Peyer's patch (tissue), 4 donors: Measurements from ENCODE around the gene RNU1-2. TPM values are rescaled to one million over a fixed set of nuclear protein-coding genes. Genes with fewer than 3 reads are reported as not detected.
"Not testable (repeated sequence)": the region's sequence is repeated elsewhere in the genome, so short reads cannot be mapped to it uniquely, and the experiment has no call there.

Source experiments
- DNase-seq, 3 donors: peaks; one replicate each; pipeline ENCODE4 v3.0.0-alpha.2; 2017 to 2019
- H3K27ac ChIP-seq, 4 donors: fragments of 200-600 bp; sonication (generic); one replicate each; pipeline ENCODE4 v1.5.1; 2016 to 2019
- H3K27me3 ChIP-seq, 2 donors: fragments of 200-600 bp; sonication (generic); one replicate each; pipeline ENCODE4 v1.5.1; 2019
- H3K36me3 ChIP-seq, 3 donors: fragments of 200-600 bp; sonication (generic); one replicate each; pipeline ENCODE4 v1.5.1; 2016 to 2019
- H3K4me1 ChIP-seq, 4 donors: fragments of 200-600 bp; sonication (generic); one replicate each; pipeline ENCODE4 v1.5.1; 2016 to 2019
- H3K4me3 ChIP-seq, 4 donors: fragments of 200-600 bp; sonication (generic); 1 replicate in 3 of 4; 2 replicates in 1 of 4; pipeline ENCODE4 v1.5.1; 2016 to 2019; ENCODE audit warnings: mild to moderate bottlenecking in 1 of 4
- H3K9me3 ChIP-seq, 4 donors: fragments of 200-600 bp; sonication (generic); one replicate each; pipeline ENCODE4 v1.5.1; 2016 to 2019; ENCODE audit warnings: mild to moderate bottlenecking in 1 of 4
- POLR2A ChIP-seq, 2 donors: fragments of 450-650 bp; IDR thresholded peaks; one replicate each; pipeline ENCODE4 v1.5.1; 2017; ENCODE audit warnings: antibody characterized with exemption in 2 of 2, mild to moderate bottlenecking in 2 of 2, moderate library complexity in 2 of 2
- small RNA-seq, 2 donors: library from RNA; depleted of rRNA; stranded (forward); fragments of <200 nt; gene quantifications; one replicate each; pipeline ENCODE3, GENCODE V24; 2016
- total RNA-seq, 4 donors: library from RNA; depleted of rRNA; stranded (reverse); fragments of >200 nt; gene quantifications; one replicate each; pipeline ENCODE4 v1.1.0, GENCODE V29; 2016
- TF ChIP-seq, protein P1 (sequence below), 6 experiments: fragments of 450-650 bp in 4 of 6; fragments of 200-600 bp in 2 of 6; sonication (generic) in 1 of 6; IDR thresholded peaks; one replicate each; pipeline ENCODE4 v1.5.1; 2017 to 2019; ENCODE audit warnings: antibody characterized with exemption in 6 of 6, mild to moderate bottlenecking in 3 of 6, moderate library complexity in 1 of 6

Gene RNU1-2
- total RNA-seq, 4 donors from 2014 or later, result under 0.01 TPM

DNA sequence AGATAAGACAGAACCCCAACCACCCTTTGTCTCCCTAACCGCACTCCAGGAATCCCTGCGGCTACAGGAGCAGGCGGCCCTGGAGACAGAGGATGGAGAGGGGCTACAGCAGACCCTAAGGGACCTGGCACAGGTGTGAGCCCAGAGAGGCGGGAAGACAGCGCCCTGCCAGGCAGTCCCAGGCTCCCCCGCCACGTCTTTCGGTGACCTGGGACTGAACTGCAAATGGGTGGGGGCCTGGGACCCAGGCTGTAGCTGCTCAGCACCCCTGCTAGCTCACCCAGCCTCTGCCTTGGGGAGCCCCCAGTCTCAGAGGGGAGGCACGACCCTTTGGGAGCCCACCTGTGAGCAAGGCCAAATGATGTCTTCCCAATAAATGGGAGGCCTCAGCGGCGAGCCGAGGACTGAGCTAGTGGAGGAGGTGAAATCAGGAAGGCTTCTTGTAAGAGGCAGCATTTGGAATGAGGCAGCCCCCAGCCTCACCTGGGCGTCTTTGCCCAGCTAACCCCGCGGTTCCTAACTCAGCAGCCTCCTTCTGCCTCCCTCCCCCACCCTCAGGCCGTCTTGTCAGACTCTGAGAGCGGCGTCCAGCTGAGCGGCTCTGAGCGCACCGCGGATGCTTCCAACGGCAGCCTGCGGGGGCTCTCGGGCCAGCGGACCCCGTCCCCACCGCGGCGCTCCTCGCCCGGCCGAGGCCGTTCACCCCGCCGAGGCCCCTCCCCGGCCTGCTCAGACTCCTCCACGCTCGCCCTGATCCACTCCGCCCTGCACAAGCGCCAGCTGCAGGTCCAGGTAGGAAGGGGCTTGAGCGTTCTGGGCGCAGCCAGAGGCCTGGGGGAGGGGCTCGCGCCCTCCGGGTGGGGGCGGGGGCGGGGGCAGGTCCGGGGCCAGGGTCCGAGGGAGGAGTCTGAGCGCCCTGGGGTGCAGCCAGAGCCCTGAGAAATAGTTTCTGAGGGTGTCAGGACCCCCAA lies 42.9 kb downstream of the RNU1-2 start:
- H3K27ac ChIP-seq, result no peak overlapping the region
- DNase-seq, result no peak

DNA sequence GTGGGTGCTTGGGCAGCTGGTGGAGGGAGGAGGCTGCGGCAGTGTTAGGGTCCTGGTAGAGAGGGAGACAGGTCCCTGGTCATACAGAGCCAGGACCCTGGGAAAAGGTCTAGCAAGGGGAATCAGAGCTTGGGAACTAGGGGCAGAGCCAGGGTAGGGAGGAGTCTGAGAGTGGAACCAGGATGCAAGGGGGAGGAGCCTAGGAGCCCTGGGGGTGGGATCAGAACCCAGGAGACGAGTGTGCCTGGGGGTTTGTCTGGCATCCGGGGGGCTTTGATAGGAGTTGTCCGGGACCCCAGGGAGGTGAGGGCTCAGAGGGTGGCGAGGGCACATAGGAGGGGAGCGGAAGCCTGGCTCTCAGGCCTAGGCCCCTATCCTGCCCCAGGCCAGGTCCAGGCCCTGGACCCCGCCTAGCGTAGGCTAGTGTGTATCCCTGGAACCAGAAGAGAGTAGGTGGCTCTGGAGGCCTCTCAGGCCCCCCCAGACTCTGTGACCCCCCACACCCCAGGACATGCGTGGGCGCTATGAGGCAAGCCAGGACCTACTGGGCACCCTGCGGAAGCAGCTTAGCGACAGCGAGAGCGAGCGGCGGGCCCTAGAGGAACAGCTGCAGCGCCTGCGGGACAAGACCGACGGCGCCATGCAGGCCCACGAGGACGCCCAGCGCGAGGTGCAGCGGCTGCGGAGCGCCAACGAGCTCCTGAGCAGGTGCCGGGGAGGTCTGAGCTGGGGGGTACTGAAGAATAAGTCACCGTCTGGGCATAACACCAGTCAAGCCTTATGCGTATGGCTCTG lies 43.8 kb downstream of the RNU1-2 start:
- not testable (repeated sequence) for H3K4me3 ChIP-seq, H3K27me3 ChIP-seq, DNase-seq

More for the DNA sequence above, 42.9 kb downstream of the RNU1-2 start:
- H3K4me3 ChIP-seq, result no peak overlapping the region
- H3K9me3 ChIP-seq, result no peaks in the 10 kb centered on the region
- peaks cover 0 to 12% (median 0%) of the 10 kb centered on the region in 3 donors for H3K36me3 ChIP-seq
- no peak for TF ChIP-seq POLR2A (IDR thresholded peaks at IDR 0.05)
- TF ChIP-seq, protein P1, sequence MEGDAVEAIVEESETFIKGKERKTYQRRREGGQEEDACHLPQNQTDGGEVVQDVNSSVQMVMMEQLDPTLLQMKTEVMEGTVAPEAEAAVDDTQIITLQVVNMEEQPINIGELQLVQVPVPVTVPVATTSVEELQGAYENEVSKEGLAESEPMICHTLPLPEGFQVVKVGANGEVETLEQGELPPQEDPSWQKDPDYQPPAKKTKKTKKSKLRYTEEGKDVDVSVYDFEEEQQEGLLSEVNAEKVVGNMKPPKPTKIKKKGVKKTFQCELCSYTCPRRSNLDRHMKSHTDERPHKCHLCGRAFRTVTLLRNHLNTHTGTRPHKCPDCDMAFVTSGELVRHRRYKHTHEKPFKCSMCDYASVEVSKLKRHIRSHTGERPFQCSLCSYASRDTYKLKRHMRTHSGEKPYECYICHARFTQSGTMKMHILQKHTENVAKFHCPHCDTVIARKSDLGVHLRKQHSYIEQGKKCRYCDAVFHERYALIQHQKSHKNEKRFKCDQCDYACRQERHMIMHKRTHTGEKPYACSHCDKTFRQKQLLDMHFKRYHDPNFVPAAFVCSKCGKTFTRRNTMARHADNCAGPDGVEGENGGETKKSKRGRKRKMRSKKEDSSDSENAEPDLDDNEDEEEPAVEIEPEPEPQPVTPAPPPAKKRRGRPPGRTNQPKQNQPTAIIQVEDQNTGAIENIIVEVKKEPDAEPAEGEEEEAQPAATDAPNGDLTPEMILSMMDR (IDR thresholded peaks at IDR 0.05), result no peak
- no peaks in the 10 kb centered on the region for H3K4me1 ChIP-seq
- H3K27me3 ChIP-seq, result no peaks in the 10 kb centered on the region

DNA sequence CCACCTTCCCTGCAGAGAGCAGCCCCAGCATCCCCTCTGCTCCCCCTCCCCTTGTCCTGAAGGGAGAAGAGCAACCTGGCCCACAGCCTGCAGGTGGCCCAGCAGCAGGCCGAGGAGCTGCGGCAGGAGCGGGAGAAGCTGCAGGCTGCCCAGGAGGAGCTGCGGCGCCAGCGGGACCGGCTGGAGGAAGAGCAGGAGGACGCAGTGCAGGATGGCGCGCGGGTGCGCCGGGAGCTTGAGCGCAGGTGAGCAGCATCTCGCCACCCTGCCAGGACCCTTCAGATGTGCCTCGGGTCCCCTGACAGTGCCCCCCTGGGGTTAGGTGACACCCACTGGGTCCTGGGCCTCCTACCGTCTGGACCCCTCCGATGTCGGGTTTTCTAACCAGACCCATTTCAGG lies 48.3 kb downstream of the RNU1-2 start:
- no peak for TF ChIP-seq POLR2A (IDR thresholded peaks at IDR 0.05)
- TF ChIP-seq, protein P1 (IDR thresholded peaks at IDR 0.05), result no peak
- Histone ChIP-seq H3K4me1 (peaks cover 0 to 4% (median 0%) of the 10 kb centered on the region in 4 donors), H3K27ac (no peak overlapping the region), H3K9me3 (no peaks in the 10 kb centered on the region), H3K4me3 (no peak overlapping the region), H3K27me3 (no peaks in the 10 kb centered on the region), H3K36me3 (peaks cover 0 to 25% (median 0%) of the 10 kb centered on the region in 3 donors)
- DNase-seq, result no peak

More for the DNA sequence above, 43.8 kb downstream of the RNU1-2 start:
- H3K27ac ChIP-seq, H3K4me1 ChIP-seq, H3K9me3 ChIP-seq: not testable (repeated sequence)
- peaks cover 0 to 12% (median 0%) of the 10 kb centered on the region in 3 donors for H3K36me3 ChIP-seq

DNA sequence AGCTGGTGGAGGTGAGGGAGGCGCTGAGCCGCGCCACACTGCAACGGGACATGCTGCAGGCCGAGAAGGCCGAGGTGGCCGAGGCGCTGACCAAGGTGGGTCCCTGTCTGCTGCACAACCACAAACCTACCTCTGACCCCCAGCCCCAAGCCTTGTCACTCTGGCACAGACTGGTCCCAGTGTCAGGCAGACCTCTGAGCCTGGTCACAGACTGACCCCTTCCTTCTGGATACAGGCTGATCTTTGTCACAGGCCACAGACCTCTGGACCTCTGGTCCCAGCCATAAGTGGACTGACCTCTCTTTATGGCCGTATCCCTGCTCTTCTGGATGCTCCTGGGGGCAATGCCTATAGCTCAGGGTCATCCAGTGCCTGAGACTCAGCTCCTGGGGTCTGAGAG lies 49.7 kb downstream of the RNU1-2 start:
- peaks cover 0 to 16% (median 0%) of the 10 kb centered on the region in 3 donors for H3K36me3 ChIP-seq
- not testable (repeated sequence) for H3K27ac ChIP-seq, H3K4me3 ChIP-seq, H3K4me1 ChIP-seq, H3K9me3 ChIP-seq, H3K27me3 ChIP-seq, DNase-seq

Small RNAs within 50 kb of the gene (small RNA-seq; reads per million reads assigned to genes)
- gene MIR3675 (0 reads per million in 2 donors), gene RNU1-2 (0 reads per million in 2 donors), gene RNU1-5P (0 reads per million in 2 donors)

Other genes starting within 250 kb of the RNU1-2 start
- gene RNU1-3, start 229.0 kb upstream of the RNU1-2 start, total RNA-seq, result under 1 TPM; under 0.01 TPM
- under 1 TPM; under 0.01 TPM for gene RNU1-4, start 155.5 kb upstream of the RNU1-2 start, total RNA-seq
- 100 to 1,000 TPM in 1 of 4 donors, 10 to 100 TPM in 3; 14.7 to 298 (median 45.1) TPM for gene CROCC, start 26.0 kb downstream of the RNU1-2 start, total RNA-seq
- 1 to 10 TPM in 3 of 4 donors, not detected in 1; 1.9 to 8.4 (median 2.1) TPM for gene MFAP2, start 84.6 kb downstream of the RNU1-2 start, total RNA-seq
- 10 to 100 TPM; 20.6 to 58.0 (median 44.5) TPM for gene ATP13A2, start 115.9 kb downstream of the RNU1-2 start, total RNA-seq
- gene SDHB, start 158.1 kb downstream of the RNU1-2 start, total RNA-seq, result 100 to 1,000 TPM; 106 to 277 (median 175) TPM
- 100 to 1,000 TPM in 1 of 4 donors, 10 to 100 TPM in 3; 29.7 to 191 (median 57.9) TPM for gene PADI2, start 223.5 kb downstream of the RNU1-2 start, total RNA-seq